Type B pancreatic cell (in vitro differentiated cells): ENCODE results near the gene MAP2K6. TPM values are rescaled to one million over a fixed set of nuclear protein-coding genes. Genes with fewer than 3 reads are reported as not detected.

Experiments
- DNase-seq: peaks from one replicate; pipeline ENCODE4 v3.0.0; 2021; ENCODE audit warnings: mixed read lengths; ENCODE audit not compliant: unreplicated experiment; ENCODE audit errors: extremely low spot score
- H3K27ac Mint-ChIP-seq: 2 replicates; pipeline ENCODE4 v1.8.0; 2021; ENCODE audit warnings: mild to moderate bottlenecking, mixed read lengths
- H3K27me3 Mint-ChIP-seq: 2 replicates; pipeline ENCODE4 v1.8.0; 2021; ENCODE audit warnings: mixed read lengths
- H3K36me3 Mint-ChIP-seq: 2 replicates; pipeline ENCODE4 v1.8.0; 2021; ENCODE audit warnings: mixed read lengths
- H3K4me1 Mint-ChIP-seq: one replicate; pipeline ENCODE4 v1.8.0; 2021; ENCODE audit warnings: mixed read lengths; ENCODE audit not compliant: unreplicated experiment
- H3K4me3 Mint-ChIP-seq: 2 replicates; pipeline ENCODE4 v1.8.0; 2021; ENCODE audit warnings: mild to moderate bottlenecking, mixed read lengths
- H3K9me3 Mint-ChIP-seq: 2 replicates; pipeline ENCODE4 v1.8.0; 2021; ENCODE audit warnings: mixed read lengths
- total RNA-seq: library from RNA; stranded (reverse); gene quantifications from 2 replicates; pipeline ENCODE4 v1.2.1, GENCODE V29; 2021; ENCODE audit warnings: low replicate concordance
- TF ChIP-seq, protein P1 (sequence below): fragments of 200-600 bp; sonication (generic); conservative IDR thresholded peaks from 2 replicates; pipeline ENCODE4 v1.5.0; 2021; ENCODE audit warnings: antibody characterized with exemption, mild to moderate bottlenecking

The MAP2K6 gene
- total RNA-seq, 1 donor from 2014 or later = 28.8 TPM

DNA sequence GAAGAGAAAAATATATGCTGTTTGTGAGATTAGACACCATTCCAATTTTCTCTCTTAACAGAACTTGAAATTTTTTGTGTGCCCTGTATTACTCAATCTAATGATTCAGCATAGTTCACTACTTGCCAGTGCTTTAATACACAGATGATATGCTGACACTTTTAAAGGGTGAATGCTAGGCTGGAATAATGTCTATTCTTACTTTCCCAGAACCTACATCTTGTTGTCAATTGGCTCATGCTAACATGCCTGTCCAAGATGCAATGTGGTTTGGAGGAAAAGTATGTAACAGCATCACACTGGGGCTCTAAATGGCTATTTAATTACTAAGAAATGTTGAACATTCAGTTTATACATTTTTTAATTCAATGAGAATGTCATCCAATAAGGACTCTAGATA is 7.6 kb upstream of the MAP2K6 start:
- Mint-ChIP-seq H3K27me3 (no peaks in the 10 kb centered on the region), H3K9me3 (no peaks in the 10 kb centered on the region), H3K4me3 (no peak overlapping the region), H3K36me3 (no peaks in the 10 kb centered on the region), H3K4me1 (no peaks in the 10 kb centered on the region), H3K27ac (no peak overlapping the region)
- no peak for DNase-seq
- TF ChIP-seq, protein P1, sequence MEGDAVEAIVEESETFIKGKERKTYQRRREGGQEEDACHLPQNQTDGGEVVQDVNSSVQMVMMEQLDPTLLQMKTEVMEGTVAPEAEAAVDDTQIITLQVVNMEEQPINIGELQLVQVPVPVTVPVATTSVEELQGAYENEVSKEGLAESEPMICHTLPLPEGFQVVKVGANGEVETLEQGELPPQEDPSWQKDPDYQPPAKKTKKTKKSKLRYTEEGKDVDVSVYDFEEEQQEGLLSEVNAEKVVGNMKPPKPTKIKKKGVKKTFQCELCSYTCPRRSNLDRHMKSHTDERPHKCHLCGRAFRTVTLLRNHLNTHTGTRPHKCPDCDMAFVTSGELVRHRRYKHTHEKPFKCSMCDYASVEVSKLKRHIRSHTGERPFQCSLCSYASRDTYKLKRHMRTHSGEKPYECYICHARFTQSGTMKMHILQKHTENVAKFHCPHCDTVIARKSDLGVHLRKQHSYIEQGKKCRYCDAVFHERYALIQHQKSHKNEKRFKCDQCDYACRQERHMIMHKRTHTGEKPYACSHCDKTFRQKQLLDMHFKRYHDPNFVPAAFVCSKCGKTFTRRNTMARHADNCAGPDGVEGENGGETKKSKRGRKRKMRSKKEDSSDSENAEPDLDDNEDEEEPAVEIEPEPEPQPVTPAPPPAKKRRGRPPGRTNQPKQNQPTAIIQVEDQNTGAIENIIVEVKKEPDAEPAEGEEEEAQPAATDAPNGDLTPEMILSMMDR = no peak

DNA sequence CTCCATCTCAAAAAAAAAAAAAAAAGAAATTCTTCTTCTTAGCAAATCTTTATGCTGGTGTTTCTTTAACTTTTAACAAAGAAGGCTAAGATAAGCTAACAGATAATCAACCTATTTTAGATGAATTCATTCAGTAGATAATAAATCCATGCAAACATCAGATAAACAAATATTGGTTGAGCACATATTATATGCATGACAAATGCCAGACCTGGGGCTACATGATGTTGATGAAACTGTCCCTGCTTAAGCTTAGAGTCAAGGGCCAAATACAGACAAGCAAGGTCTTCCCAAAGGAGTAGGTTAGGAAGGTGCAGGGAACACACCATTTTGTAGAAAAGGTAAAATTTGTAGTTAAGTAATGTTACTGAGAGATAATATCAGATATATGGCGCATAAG is 6.7 kb upstream of the MAP2K6 start:
- H3K9me3 Mint-ChIP-seq = no peaks in the 10 kb centered on the region
- TF ChIP-seq, protein P1 = no peak
- DNase-seq = no peak
- no peaks in the 10 kb centered on the region for H3K4me1 Mint-ChIP-seq
- H3K36me3 Mint-ChIP-seq = no peaks in the 10 kb centered on the region
- H3K4me3 Mint-ChIP-seq = no peak overlapping the region
- H3K27me3 Mint-ChIP-seq = no peaks in the 10 kb centered on the region
- H3K27ac Mint-ChIP-seq = no peak overlapping the region

DNA sequence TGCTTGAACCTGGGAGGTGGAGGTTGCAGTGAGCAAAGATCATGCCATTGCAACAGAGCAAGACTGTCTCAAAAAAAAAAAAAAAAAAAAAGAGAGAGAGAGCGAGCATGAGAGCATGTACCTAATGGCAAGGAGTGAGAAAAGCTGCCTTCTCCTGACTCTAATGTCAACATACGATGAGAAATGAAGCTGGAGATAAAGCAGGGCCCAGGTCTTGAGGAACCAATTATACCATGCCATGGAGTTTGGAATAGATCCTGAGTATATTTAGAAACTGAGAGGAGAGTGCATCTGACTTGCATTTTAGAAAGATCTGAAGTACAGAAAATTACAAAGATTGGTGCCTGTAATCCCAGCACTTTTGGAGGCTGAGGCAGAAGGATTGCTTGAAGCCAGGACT is 3.8 kb upstream of the MAP2K6 start:
- Mint-ChIP-seq H3K9me3 (no peaks in the 10 kb centered on the region), H3K27ac (no peak overlapping the region), H3K4me1 (no peaks in the 10 kb centered on the region), H3K4me3 (no peak overlapping the region), H3K36me3 (no peaks in the 10 kb centered on the region), H3K27me3 (no peaks in the 10 kb centered on the region)
- DNase-seq = no peak
- TF ChIP-seq, protein P1 = no peak

DNA sequence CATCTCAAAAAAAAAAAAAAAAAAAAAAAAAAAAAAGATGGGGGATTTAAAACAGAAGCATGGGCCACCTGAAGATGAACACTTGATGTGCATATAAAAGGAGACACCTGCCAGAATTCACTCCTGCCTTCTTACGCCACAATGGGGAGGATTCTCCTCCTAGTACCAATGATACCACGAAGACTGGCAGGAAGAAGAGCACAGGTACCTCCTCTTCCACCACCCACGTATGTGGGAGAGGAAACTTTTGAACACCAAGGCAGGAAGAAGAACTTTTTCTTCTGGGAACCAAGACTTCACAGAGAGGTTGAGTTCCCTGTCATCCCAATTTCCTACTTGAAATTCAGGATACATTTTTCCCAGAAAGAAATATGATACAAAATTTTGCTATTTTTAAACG is 2.7 kb upstream of the MAP2K6 start:
- DNase-seq = no peak
- Mint-ChIP-seq H3K27ac (no peak overlapping the region), H3K4me3 (no peak overlapping the region), H3K4me1 (no peaks in the 10 kb centered on the region), H3K27me3 (no peaks in the 10 kb centered on the region), H3K36me3 (no peaks in the 10 kb centered on the region), H3K9me3 (no peaks in the 10 kb centered on the region)
- TF ChIP-seq, protein P1 = no peak

DNA sequence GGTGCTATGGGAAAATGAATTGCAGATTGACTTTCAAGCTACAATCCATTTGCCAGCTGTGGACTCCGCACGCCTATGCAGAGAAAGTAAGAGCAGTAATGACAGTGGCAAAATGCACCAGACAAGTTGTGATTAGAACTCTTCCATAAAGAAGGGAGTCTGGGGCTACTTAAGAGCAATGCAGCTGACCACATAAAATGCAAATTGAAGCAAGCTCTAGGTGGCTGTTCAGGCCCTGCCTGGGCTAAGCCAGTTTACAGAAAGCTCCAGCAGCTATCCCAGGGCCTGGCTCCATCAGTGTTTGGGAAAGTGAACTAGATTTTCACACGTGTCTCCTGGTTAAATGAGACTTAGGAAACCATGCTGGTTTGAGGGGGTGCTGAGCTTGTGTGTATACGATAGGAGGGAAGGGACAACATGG is 2.2 kb upstream of the MAP2K6 start:
- no peak for DNase-seq
- no peak overlapping the region for H3K4me3 Mint-ChIP-seq
- no peaks in the 10 kb centered on the region for H3K27me3 Mint-ChIP-seq
- no peaks in the 10 kb centered on the region for H3K9me3 Mint-ChIP-seq
- no peaks in the 10 kb centered on the region for H3K36me3 Mint-ChIP-seq
- no peak overlapping the region for H3K27ac Mint-ChIP-seq
- TF ChIP-seq, protein P1 = no peak
- H3K4me1 Mint-ChIP-seq = no peaks in the 10 kb centered on the region

DNA sequence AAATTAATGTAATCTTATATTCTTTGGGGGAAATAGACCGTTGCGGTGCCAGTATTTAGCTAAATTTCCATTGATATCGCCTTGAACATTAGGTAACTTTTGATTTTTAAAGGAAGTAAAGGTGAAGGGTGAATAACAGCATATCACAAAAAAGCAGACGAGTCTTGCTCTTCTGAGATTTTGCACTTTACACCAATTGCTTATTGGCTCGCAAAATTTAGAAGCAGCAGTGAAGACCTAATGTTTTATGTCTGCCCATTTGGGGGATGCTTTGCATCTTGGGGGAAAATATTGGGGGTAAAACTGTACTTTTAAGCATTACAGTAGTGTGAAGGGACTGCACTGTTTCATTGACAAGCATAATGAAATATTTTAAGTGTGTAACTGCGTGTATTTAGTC is 934 bp downstream of the MAP2K6 start:
- Mint-ChIP-seq H3K4me3 (no peak overlapping the region), H3K36me3 (no peaks in the 10 kb centered on the region), H3K27me3 (no peaks in the 10 kb centered on the region)

More for the DNA sequence above, 934 bp downstream of the MAP2K6 start:
- TF ChIP-seq, protein P1 = no peak
- no peaks in the 10 kb centered on the region for H3K4me1 Mint-ChIP-seq
- H3K9me3 Mint-ChIP-seq = no peaks in the 10 kb centered on the region
- DNase-seq = no peak
- H3K27ac Mint-ChIP-seq = no peak overlapping the region
